NCI-H146 (cell line): Measurements from ENCODE around the gene PCED1B.
"Not testable (repeated sequence)": the region's sequence is repeated elsewhere in the genome, so short reads cannot be mapped to it uniquely, and the experiment has no call there.

Source experiments
- DNase-seq: peaks from one replicate; lab custom pipeline; 2025; lab: John Stamatoyannopoulos, UW

Gene PCED1B

GRCh38 chr12:47273191-47273626 lies 193.8 kb downstream of the PCED1B start:
- DNase-seq = no peak

- DNase-seq = no peak
Observed at GRCh38 chr12:47274760-47275159, 195.3 kb downstream of the PCED1B start.

- no peak for DNase-seq
Observed at GRCh38 chr12:47276253-47276620, 196.8 kb downstream of the PCED1B start.

GRCh38 chr12:47276621-47277309 lies 197.3 kb downstream of the PCED1B start:
- no peak for DNase-seq

- DNase-seq = no peak
Observed at GRCh38 chr12:47277972-47278448, 198.6 kb downstream of the PCED1B start.

- DNase-seq = not testable (repeated sequence)
Observed at GRCh38 chr12:47279758-47280157, 200.3 kb downstream of the PCED1B start.

GRCh38 chr12:47280543-47281300 lies 201.3 kb downstream of the PCED1B start:
- DNase-seq = no peak

- DNase-seq = no peak
Observed at GRCh38 chr12:47281667-47282171, 202.3 kb downstream of the PCED1B start.

GRCh38 chr12:47282206-47282605 lies 202.8 kb downstream of the PCED1B start:
- no peak for DNase-seq
